GM20000 (cell line): ENCODE results near the gene CAPN14.

Source experiments
- DNase-seq: peaks from one replicate; pipeline ENCODE4 v3.0.0; 2012; ENCODE audit warnings: low spot score
- TF ChIP-seq, protein P1 (sequence below): IDR thresholded peaks from 2 replicates; pipeline ENCODE4 v1.5.1; 2012; ENCODE audit warnings: mild to moderate bottlenecking, control low read depth; ENCODE audit errors: extremely low read depth, missing control alignments

CAPN14 gene

DNA sequence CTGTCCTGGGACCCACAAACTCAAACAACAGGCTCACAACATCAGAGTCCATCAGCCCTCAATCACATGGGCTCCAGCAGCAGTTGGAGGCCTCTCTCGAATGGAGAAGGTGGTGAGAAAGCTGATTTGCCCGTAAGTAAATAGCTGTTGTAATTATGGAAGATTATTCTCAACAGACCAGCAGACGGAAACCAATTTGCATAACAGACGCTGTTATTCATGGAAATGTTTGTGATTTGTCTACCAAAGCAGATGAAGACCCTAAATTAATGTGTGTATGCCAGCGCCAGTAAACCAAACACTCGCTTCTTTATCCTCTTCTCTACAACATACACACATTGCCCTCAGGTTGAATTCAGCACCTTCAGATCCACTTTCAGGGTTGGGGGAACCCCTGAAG, 55.7 kb downstream of the CAPN14 start:
- TF ChIP-seq, protein P1, sequence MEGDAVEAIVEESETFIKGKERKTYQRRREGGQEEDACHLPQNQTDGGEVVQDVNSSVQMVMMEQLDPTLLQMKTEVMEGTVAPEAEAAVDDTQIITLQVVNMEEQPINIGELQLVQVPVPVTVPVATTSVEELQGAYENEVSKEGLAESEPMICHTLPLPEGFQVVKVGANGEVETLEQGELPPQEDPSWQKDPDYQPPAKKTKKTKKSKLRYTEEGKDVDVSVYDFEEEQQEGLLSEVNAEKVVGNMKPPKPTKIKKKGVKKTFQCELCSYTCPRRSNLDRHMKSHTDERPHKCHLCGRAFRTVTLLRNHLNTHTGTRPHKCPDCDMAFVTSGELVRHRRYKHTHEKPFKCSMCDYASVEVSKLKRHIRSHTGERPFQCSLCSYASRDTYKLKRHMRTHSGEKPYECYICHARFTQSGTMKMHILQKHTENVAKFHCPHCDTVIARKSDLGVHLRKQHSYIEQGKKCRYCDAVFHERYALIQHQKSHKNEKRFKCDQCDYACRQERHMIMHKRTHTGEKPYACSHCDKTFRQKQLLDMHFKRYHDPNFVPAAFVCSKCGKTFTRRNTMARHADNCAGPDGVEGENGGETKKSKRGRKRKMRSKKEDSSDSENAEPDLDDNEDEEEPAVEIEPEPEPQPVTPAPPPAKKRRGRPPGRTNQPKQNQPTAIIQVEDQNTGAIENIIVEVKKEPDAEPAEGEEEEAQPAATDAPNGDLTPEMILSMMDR = no peak

DNA sequence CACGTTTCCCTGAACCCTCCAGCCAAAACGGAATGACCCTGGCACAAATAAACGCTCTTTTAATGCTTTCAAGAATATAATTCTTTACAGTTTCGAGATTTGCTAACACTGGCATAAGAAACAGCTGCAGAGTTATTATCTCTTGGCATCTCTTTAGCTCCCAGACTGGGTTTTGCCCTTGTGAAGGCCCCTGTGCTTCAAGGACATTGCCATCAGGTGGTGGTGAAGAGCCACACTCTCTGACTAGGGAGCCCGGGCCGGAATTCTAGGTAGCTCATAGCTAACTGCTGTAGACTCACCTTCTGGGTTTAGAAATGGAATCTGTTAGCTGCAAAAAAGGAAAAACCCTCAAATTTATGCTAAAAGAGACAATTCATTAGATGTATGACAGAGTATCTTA, 65.8 kb downstream of the CAPN14 start:
- no peak for DNase-seq
- TF ChIP-seq, protein P1 = no peak

More for the DNA sequence above, 55.7 kb downstream of the CAPN14 start:
- no peak for DNase-seq

DNA sequence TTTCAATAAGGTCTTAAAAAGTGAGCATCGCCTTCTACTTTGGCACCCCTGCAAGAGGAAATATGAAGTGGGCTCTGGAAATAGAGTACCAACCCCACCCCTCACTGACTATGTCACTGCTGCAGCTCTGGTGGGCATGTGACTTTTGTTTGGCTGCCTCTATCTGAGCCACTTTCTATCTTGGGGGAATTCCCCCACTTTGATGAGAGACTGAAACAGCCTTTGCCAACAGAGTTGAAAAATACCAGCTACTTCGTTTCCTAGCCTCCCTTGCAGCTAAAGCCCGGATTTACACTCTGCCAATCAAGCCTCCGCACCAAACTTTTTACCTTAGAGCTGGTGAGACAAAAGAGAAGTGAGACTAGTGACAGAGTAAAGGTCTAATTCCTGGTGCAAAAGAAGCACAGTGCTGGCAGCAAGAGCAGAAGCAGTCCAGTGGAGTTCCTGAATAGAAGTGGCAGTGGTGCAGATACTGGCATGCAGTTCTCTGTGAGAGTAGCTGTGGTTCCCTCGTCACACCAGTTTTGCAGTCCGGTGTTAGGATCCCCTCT, 67.1 kb downstream of the CAPN14 start:
- DNase-seq = no peak
- TF ChIP-seq, protein P1 = no peak

DNA sequence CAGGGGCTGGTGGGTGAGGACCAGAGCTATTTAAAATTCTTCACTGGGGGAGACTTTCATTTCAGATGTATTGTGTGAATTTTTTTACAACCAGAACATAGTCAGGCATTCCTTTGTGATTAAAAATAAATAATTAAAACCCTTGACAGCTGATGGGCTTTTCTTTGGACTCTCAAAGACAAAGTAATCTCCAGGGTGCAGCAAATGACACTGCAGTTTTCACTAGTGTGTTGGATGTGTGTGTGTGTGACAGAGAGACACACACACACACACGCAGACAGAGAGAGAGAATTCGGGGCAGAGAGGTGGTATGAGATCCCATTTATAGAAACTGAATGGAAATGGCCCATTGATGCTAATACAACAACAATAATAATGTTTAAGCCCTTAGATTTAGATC, 68.8 kb downstream of the CAPN14 start:
- no peak for DNase-seq
- TF ChIP-seq, protein P1 = no peak

DNA sequence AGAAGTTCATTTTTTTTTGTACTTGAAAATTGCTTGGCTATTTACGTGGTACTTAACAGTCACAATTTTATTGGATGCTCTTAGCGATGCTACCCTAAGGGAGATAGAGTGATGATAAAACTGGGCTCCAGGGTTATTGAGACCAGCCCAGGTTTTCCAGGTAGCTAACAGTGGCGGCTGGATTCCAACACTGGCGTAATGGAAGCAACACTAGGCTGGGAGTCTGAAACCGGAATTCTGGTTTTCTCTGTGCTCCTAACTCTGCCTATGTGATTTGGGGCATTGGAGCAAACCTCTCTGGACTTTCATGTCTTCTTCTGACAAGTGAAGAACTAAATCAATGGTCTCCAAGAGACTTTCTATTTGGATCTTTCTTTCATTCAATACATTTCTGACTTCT, 69.7 kb downstream of the CAPN14 start:
- TF ChIP-seq, protein P1 = no peak
- DNase-seq = no peak

DNA sequence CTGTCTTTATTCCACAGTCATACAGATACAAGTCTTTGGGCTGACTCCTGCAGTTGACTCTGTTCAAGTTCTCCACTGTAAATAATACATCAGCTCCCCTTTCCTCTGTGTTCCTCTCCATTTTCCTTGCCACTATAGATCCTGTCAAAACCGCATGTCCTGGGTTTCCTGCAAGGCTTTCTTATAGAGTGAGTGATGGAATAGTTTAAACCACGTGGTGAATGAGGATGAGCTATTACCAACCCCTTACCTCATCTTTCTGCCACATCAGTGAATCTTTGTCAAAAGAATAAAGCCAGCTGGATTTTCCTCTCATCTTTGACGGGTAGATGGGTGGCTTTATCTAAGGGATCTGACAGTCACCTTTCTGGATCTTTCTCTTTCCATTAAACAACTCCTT, 75.2 kb downstream of the CAPN14 start:
- no peak for DNase-seq
- TF ChIP-seq, protein P1 = no peak

DNA sequence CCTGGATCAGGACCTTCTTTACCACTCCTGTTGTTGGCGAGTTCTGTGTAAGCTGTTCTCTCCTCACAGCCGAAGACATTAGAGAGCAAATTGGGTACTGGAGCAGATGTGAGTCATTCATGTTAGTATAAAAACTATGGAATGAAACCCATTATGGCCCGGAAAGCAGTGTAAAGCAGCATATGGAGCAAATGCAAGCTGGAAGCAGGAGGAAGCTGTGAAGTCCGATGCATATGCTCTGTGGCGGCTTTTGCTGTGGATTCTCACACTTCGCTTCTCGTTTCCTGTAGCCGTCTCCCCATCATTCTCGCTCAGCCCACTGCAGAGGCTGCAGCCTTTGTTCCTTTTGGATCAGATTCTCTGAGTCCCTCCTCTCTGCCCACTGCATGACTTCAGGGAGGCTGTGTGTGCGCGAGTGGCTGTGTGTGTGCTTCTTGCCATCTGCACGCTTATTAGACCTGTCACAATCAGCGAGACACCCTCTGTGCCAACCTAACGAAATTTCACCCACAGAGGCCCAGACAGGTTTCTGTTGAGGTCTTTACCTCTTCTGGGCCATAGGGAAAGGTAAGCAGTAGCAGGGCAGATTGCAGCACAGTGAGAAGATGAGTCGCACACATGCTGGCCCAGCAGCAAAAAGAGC, 75.8 kb downstream of the CAPN14 start:
- no peak for DNase-seq
- TF ChIP-seq, protein P1 = no peak
